HCT116 (cell line): ENCODE results near the gene GMDS. TPM values are rescaled to one million over a fixed set of nuclear protein-coding genes. Genes with fewer than 3 reads are reported as not detected.

Source experiments
- ATAC-seq: fragments of 200-7000 bp; cut with Tn5 transposase; 2 replicates; pipeline ENCODE4 v1.9.1; 2020; ENCODE audit warnings: mild to moderate bottlenecking, moderate library complexity
- BruUV-seq: library from RNA; stranded (reverse); fragments of 400-500 nt; replicated peaks from 2 replicates; lab custom pipeline; 2021; lab: Mats Ljungman, UMichigan
- CTCF ChIA-PET: fragments of 300-600 bp; sonication (Branson Sonifier 250); formaldehyde crosslinking; loops from one replicate; lab custom pipeline; 2021; ENCODE audit warnings: antibody characterized with exemption; lab: Charles Lee
- POLR2A ChIA-PET: fragments of 300-600, 350-600 bp; sonication (Branson Sonifier 250); formaldehyde crosslinking; loops from one replicate; lab custom pipeline; 2021; ENCODE audit warnings: antibody characterized with exemption; lab: Charles Lee
- RAD21 ChIA-PET, 2 experiments: fragments of 300-600 bp; sonication (Branson Sonifier 250); formaldehyde crosslinking; loops; one replicate each; lab custom pipeline; 2023; ENCODE audit warnings: low total read pairs in 2 of 2; ENCODE audit not compliant: uncharacterized antibody in 2 of 2, unreplicated experiment in 2 of 2, low non-redundant PET in 1 of 2; lab: Charles Lee
- DNase-seq: peaks from one replicate; pipeline ENCODE4 v3.0.0-alpha.2; 2010; ENCODE audit warnings: low read depth, low spot score
- H2AFZ ChIP-seq: fragments of 200-600 bp; shearing (Covaris generic), sonication (generic); 2 replicates; pipeline ENCODE4 v1.6.1; 2017; ENCODE audit warnings: low read depth, mixed run types, mixed read lengths, antibody characterized with exemption, low read length; ENCODE audit not compliant: poor library complexity, severe bottlenecking
- H3K27ac ChIP-seq: 2 replicates; pipeline ENCODE4 v1.5.1; 2012; ENCODE audit warnings: low read depth, low read length
- H3K27me3 ChIP-seq: fragments of 200-600 bp; sonication (generic); 2 replicates; pipeline ENCODE4 v1.6.1; 2016; ENCODE audit warnings: mixed run types, low read length, mixed read lengths; ENCODE audit not compliant: insufficient read depth
- H3K36me3 ChIP-seq, 2 experiments: fragments of 200-500 bp in 1 of 2; fragments of 200-600 bp in 1 of 2; sonication (Bioruptor generic) in 1 of 2; sonication (generic) in 1 of 2; 2 replicates each; pipeline versions ENCODE4 v1.5.1 to v1.6.1; 2014 to 2016; ENCODE audit warnings: low read length in 2 of 2, inconsistent platforms in 1 of 2, mixed read lengths in 1 of 2, mixed run types in 1 of 2; ENCODE audit not compliant: insufficient read depth in 2 of 2, control insufficient read depth in 1 of 2
- H3K4me1 ChIP-seq, 2 experiments: fragments of 200-600 bp in 1 of 2; sonication (generic) in 1 of 2; 2 replicates each; pipeline versions ENCODE4 v1.5.1 to v1.6.1; 2012 to 2017; ENCODE audit warnings: low read length in 2 of 2, inconsistent platforms in 1 of 2, mild to moderate bottlenecking in 1 of 2, mixed read lengths in 1 of 2, mixed run types in 1 of 2, moderate library complexity in 1 of 2; ENCODE audit not compliant: insufficient read depth in 2 of 2, control insufficient read depth in 1 of 2
- H3K4me2 ChIP-seq: fragments of 200-600 bp; sonication (generic); 2 replicates; pipeline ENCODE4 v1.6.1; 2017; ENCODE audit warnings: mixed run types, low read length, mixed read lengths
- H3K4me3 ChIP-seq, 2 experiments: fragments of 200-600 bp in 1 of 2; sonication (generic) in 1 of 2; replicated peaks in 1 of 2; 2 replicates each; pipeline ENCODE4 v1.5.1; 2011 to 2016; ENCODE audit warnings: low read length in 2 of 2, control low read depth in 1 of 2, low read depth in 1 of 2, mild to moderate bottlenecking in 1 of 2, mixed read lengths in 1 of 2, mixed run types in 1 of 2
- H3K79me2 ChIP-seq: fragments of 200-600 bp; sonication (generic); 2 replicates; pipeline ENCODE4 v1.6.1; 2017; ENCODE audit warnings: mild to moderate bottlenecking, mixed run types, low read length, moderate library complexity, mixed read lengths; ENCODE audit not compliant: insufficient read depth
- H3K9ac ChIP-seq: fragments of 200-600 bp; sonication (generic); 2 replicates; pipeline ENCODE4 v1.6.1; 2016; ENCODE audit warnings: low read length, mixed read lengths
- H3K9me2 ChIP-seq: fragments of 200-600 bp; sonication (generic), shearing (Covaris generic); 2 replicates; pipeline ENCODE4 v1.6.1; 2017; ENCODE audit warnings: mixed run types, mild to moderate bottlenecking, moderate library complexity; ENCODE audit not compliant: insufficient read depth
- H3K9me3 ChIP-seq, 2 experiments: fragments of 200-500 bp in 1 of 2; fragments of 200-600 bp in 1 of 2; sonication (Bioruptor generic) in 1 of 2; sonication (generic) in 1 of 2; 2 replicates each; pipeline ENCODE4 v1.6.1; 2014 to 2017; ENCODE audit warnings: low read length in 2 of 2, mixed read lengths in 2 of 2, inconsistent platforms in 1 of 2, low read depth in 1 of 2, mild to moderate bottlenecking in 1 of 2, mixed run types in 1 of 2, moderate library complexity in 1 of 2; ENCODE audit not compliant: control insufficient read depth in 1 of 2, insufficient read depth in 1 of 2
- H4K20me1 ChIP-seq: fragments of 200-600 bp; sonication (generic), shearing (Covaris generic); 2 replicates; pipeline ENCODE4 v1.6.1; 2017; ENCODE audit warnings: mixed run types, mild to moderate bottlenecking, moderate library complexity; ENCODE audit not compliant: insufficient read depth
- ATF3 ChIP-seq: IDR thresholded peaks from 2 replicates; pipeline ENCODE4 v1.6.1; 2012
- CBX3 ChIP-seq: IDR thresholded peaks from 2 replicates; pipeline ENCODE4 v1.6.1; 2012; ENCODE audit warnings: low read depth
- EGR1 ChIP-seq: IDR thresholded peaks from 2 replicates; pipeline ENCODE4 v1.6.1; 2012; ENCODE audit warnings: low read depth
- ELF1 ChIP-seq: IDR thresholded peaks from 2 replicates; pipeline ENCODE4 v1.6.1; 2012; ENCODE audit warnings: low read depth, borderline replicate concordance
- EZH2phosphoT487 ChIP-seq: fragments of 200-600 bp; IDR thresholded peaks from 2 replicates; pipeline ENCODE4 v1.6.1; 2018; ENCODE audit warnings: antibody characterized with exemption, borderline replicate concordance
- JUND ChIP-seq: IDR thresholded peaks from 2 replicates; pipeline ENCODE4 v1.6.1; 2012
- POLR2A ChIP-seq: IDR thresholded peaks from 2 replicates; pipeline ENCODE4 v1.7.0; 2011; ENCODE audit warnings: borderline replicate concordance; ENCODE audit not compliant: insufficient read depth, insufficient read length; ENCODE audit errors: extremely low read depth
- POLR2AphosphoS5 ChIP-seq: IDR thresholded peaks from 2 replicates; pipeline ENCODE4 v1.6.1; 2011; ENCODE audit warnings: mild to moderate bottlenecking, low read depth, low read length, moderate library complexity
- SIN3A ChIP-seq: IDR thresholded peaks from 2 replicates; pipeline ENCODE4 v1.6.1; 2012; ENCODE audit warnings: low read depth
- SP1 ChIP-seq: IDR thresholded peaks from 2 replicates; pipeline ENCODE4 v1.6.1; 2012; ENCODE audit warnings: low read depth
- SRF ChIP-seq: IDR thresholded peaks from 2 replicates; pipeline ENCODE4 v1.6.1; 2012; ENCODE audit warnings: low read depth
- TCF7L2 ChIP-seq: IDR thresholded peaks from 2 replicates; pipeline ENCODE4 v1.7.0; 2011; ENCODE audit warnings: borderline replicate concordance, inconsistent platforms; ENCODE audit not compliant: insufficient read depth, insufficient read length; ENCODE audit errors: extremely low read depth
- YY1 ChIP-seq: IDR thresholded peaks from 2 replicates; pipeline ENCODE4 v1.6.1; 2011; ENCODE audit warnings: low read length, low read depth, moderate library complexity, mild to moderate bottlenecking; ENCODE audit not compliant: insufficient replicate concordance; ENCODE audit errors: extremely low read depth
- ZBTB33 ChIP-seq: IDR thresholded peaks from 2 replicates; pipeline ENCODE4 v1.6.1; 2011; ENCODE audit warnings: mild to moderate bottlenecking, low read length, moderate library complexity; ENCODE audit not compliant: insufficient replicate concordance; ENCODE audit errors: extremely low read depth
- ZFX ChIP-seq: fragments of 450-650 bp; IDR thresholded peaks from 2 replicates; pipeline ENCODE4 v1.6.1; 2017
- ZNF274 ChIP-seq: fragments of 200-500 bp; sonication (Bioruptor generic); IDR thresholded peaks from 2 replicates; pipeline ENCODE4 v1.6.1; 2014; ENCODE audit warnings: mild to moderate bottlenecking, low read depth, low read length, inconsistent platforms
- intact Hi-C: fragments of 100-400 bp; cut with micrococcal nuclease; formaldehyde crosslinking; loops from 2 replicates; pipeline ENCODE4 v1.10.0; 2022
- total RNA-seq: library from RNA; stranded (reverse); gene quantifications from one replicate; pipeline ENCODE4 v1.2.1, GENCODE V29; 2021; ENCODE audit not compliant: unreplicated experiment
- TF ChIP-seq, protein P1 (sequence below): IDR thresholded peaks from 2 replicates; pipeline ENCODE4 v1.6.1; 2012; ENCODE audit warnings: low read depth
- TF ChIP-seq, protein P2 (sequence below): IDR thresholded peaks from 2 replicates; pipeline ENCODE4 v1.6.1; 2012
- TF ChIP-seq, protein P3 (sequence below), 3 experiments: fragments of 200-600 bp in 1 of 3; sonication (generic) in 1 of 3; IDR thresholded peaks in 2 of 3; conservative IDR thresholded peaks in 1 of 3; 2 replicates each; pipeline ENCODE4 v1.5.1; 2012 to 2017; ENCODE audit warnings: low read depth in 2 of 3, low read length in 2 of 3, antibody characterized with exemption in 1 of 3, borderline replicate concordance in 1 of 3, control low read depth in 1 of 3, mild to moderate bottlenecking in 1 of 3, mixed read lengths in 1 of 3, mixed run types in 1 of 3, moderate library complexity in 1 of 3; ENCODE audit not compliant: insufficient read depth in 1 of 3

Gene GMDS
- total RNA-seq, 1 experiment from 2014 or later: 34.4 TPM

GRCh38 chr6:1620504-1621069 is 624.8 kb downstream of the GMDS start:
- Histone ChIP-seq H3K9ac (no peak overlapping the region), H3K27ac (no peak overlapping the region), H3K9me2 (no peaks in the 10 kb centered on the region), H3K79me2 (no peaks in the 10 kb centered on the region), H3K4me3 (no peak overlapping the region), H3K4me1 (no peaks in the 10 kb centered on the region), H4K20me1 (no peaks in the 10 kb centered on the region), H2AFZ (no peak overlapping the region), H3K4me2 (no peak overlapping the region), H3K27me3 (no peaks in the 10 kb centered on the region), H3K9me3 (no peaks in the 10 kb centered on the region), H3K36me3 (no peaks in the 10 kb centered on the region)
- no peak for DNase-seq
- ChIA-PET POLR2A (interaction anchor here (0.6 kb wide), 1 partner anchor 1204 kb away, joined by 3 read pairs; no protein-coding TSS in a partner anchor), RAD21 (no interaction called here), CTCF (no interaction called here)
- ATAC-seq: no peak
- intact Hi-C loops: no loop called here
- BruUV-seq: no TSS peak
- TF ChIP-seq, protein P1, sequence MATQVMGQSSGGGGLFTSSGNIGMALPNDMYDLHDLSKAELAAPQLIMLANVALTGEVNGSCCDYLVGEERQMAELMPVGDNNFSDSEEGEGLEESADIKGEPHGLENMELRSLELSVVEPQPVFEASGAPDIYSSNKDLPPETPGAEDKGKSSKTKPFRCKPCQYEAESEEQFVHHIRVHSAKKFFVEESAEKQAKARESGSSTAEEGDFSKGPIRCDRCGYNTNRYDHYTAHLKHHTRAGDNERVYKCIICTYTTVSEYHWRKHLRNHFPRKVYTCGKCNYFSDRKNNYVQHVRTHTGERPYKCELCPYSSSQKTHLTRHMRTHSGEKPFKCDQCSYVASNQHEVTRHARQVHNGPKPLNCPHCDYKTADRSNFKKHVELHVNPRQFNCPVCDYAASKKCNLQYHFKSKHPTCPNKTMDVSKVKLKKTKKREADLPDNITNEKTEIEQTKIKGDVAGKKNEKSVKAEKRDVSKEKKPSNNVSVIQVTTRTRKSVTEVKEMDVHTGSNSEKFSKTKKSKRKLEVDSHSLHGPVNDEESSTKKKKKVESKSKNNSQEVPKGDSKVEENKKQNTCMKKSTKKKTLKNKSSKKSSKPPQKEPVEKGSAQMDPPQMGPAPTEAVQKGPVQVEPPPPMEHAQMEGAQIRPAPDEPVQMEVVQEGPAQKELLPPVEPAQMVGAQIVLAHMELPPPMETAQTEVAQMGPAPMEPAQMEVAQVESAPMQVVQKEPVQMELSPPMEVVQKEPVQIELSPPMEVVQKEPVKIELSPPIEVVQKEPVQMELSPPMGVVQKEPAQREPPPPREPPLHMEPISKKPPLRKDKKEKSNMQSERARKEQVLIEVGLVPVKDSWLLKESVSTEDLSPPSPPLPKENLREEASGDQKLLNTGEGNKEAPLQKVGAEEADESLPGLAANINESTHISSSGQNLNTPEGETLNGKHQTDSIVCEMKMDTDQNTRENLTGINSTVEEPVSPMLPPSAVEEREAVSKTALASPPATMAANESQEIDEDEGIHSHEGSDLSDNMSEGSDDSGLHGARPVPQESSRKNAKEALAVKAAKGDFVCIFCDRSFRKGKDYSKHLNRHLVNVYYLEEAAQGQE: no peak
- TF ChIP-seq EGR1 (no peak), ZNF274 (no peak), SIN3A (no peak), EZH2phosphoT487 (no peak), TCF7L2 (no peak), YY1 (no peak), POLR2AphosphoS5 (no peak), ZBTB33 (no peak), SP1 (no peak), CBX3 (no peak), ZFX (no peak), ATF3 (no peak), POLR2A (no peak), SRF (no peak), ELF1 (no peak), JUND (no peak)
- TF ChIP-seq, protein P2, sequence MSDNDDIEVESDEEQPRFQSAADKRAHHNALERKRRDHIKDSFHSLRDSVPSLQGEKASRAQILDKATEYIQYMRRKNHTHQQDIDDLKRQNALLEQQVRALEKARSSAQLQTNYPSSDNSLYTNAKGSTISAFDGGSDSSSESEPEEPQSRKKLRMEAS: no peak
- TF ChIP-seq, protein P3, sequence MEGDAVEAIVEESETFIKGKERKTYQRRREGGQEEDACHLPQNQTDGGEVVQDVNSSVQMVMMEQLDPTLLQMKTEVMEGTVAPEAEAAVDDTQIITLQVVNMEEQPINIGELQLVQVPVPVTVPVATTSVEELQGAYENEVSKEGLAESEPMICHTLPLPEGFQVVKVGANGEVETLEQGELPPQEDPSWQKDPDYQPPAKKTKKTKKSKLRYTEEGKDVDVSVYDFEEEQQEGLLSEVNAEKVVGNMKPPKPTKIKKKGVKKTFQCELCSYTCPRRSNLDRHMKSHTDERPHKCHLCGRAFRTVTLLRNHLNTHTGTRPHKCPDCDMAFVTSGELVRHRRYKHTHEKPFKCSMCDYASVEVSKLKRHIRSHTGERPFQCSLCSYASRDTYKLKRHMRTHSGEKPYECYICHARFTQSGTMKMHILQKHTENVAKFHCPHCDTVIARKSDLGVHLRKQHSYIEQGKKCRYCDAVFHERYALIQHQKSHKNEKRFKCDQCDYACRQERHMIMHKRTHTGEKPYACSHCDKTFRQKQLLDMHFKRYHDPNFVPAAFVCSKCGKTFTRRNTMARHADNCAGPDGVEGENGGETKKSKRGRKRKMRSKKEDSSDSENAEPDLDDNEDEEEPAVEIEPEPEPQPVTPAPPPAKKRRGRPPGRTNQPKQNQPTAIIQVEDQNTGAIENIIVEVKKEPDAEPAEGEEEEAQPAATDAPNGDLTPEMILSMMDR (IDR thresholded peaks at IDR 0.05 in 2 of 3, conservative IDR thresholded peaks at IDR 0.05 in 1 of 3; ENCODE audit: borderline replicate concordance in 1 of 3, insufficient read depth in 1 of 3, low read depth in 2 of 3, low read length in 2 of 3): no peak
